ENCODE results near the gene NCOA7. TPM values are rescaled to one million over a fixed set of nuclear protein-coding genes. Genes with fewer than 3 reads are reported as not detected.

NCOA7 gene
- total and polyA plus RNA-seq, 9 of the 15 experiments (the other 6 are each of a cell fraction or from before 2014, with no cell fraction given): 5.8 to 14.6 (median 9.3) TPM

DNA sequence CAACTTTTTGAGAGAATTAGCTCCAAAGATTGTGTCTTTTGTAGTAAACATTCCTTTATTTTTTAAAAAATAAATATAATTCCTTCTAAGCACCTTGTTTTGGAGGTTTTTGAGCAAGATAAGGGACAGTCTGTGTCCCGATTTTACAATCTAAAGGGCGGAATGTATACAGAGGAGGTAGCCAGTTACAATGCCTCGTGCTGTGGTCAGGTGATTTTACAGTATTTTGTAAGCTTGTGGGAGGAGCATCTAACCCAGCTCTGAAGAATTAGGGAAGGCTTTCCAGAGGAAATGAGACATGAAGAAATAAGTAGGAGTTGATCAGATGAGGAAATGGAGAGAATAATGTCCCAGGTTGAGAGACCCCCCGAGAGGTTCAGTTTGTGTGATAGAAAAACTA lies 167.1 kb downstream of the NCOA7 start:
- peaks cover 33 to 38% of the 10 kb centered on the region in 2 experiments for H3K4me1 ChIP-seq (replicated peaks in 1 of 2; ENCODE audit: control insufficient read depth in 2 of 2, insufficient read depth in 2 of 2, low read length in 2 of 2)
- no peaks in the 10 kb centered on the region for H3K9me1 ChIP-seq (ENCODE audit: control insufficient read depth, insufficient read depth, low read length)
- H3K27ac ChIP-seq (ENCODE audit: extremely low read depth, low read depth, low read length): peak overlapping the region; percentile 89
- no peaks in the 10 kb centered on the region for H3K27me3 ChIP-seq (ENCODE audit: control insufficient read depth in 2 of 2, insufficient read depth in 2 of 2, low read length in 2 of 2)
- H3K9ac ChIP-seq (ENCODE audit: insufficient read depth in 1 of 2, low read depth in 2 of 2, low read length in 2 of 2): peak overlapping the region in 1 of 2 experiments; percentile 86; a peak in 2 of 4 replicates
- in situ Hi-C loops (cut with MboI): loop anchor here (5.0 kb wide), 1 partner anchor 101 kb away; no protein-coding TSS in a partner anchor
- CTCF ChIA-PET (ENCODE audit: low intra/inter-chr PET ratio): interaction anchor here (1.9 kb wide), 2 partner anchors 51 to 69 kb away, joined by 7 to 8 read pairs; no protein-coding TSS in a partner anchor
- DNase-seq (ENCODE audit: extremely low read depth in 1 of 4, low spot score in 3 of 4) (peak in 3 of 4 experiments; percentile 37 to 68 (median 43)), FAIRE-seq (peak; percentile 69), ATAC-seq (peak; percentile 51)
- intact Hi-C loops (cut with micrococcal nuclease): loop anchor here (1.0 to 5.0 kb wide), 4 partner anchors 16 to 651 kb away; no protein-coding TSS in a partner anchor
- no peaks in the 10 kb centered on the region for H3K9me3 ChIP-seq (replicated peaks; ENCODE audit: control insufficient read depth, insufficient read depth, low read depth, low read length)
- TSS peak; percentile 68 for BruUV-seq (replicated peaks)
- peak overlapping the region; percentile 96 for H2AFZ ChIP-seq (ENCODE audit: low read depth, low read length)
- POLR2A ChIA-PET: interaction anchor here (0.6 to 2.7 kb wide), 10 partner anchors 9 to 203 kb away, joined by 3 to 26 read pairs (median 4); partner anchors contain the start of gene TRMT11
- no peaks in the 10 kb centered on the region for H4K20me1 ChIP-seq (replicated peaks; ENCODE audit: control insufficient read depth, insufficient read depth, low read length)
- WGBS (ENCODE audit: insufficient coverage, low coverage, missing lambda C conversion rate): 12% methylated on average over 4 of the region's 4 CpGs
- H3K79me2 ChIP-seq (ENCODE audit: control insufficient read depth, insufficient read depth, low read length): peaks cover 38% of the 10 kb centered on the region
- H3K4me3 ChIP-seq: peak overlapping the region; percentile 86
- H3K4me2 ChIP-seq (ENCODE audit: insufficient read depth, low read length): peak overlapping the region; percentile 88
- peaks cover 3% of the 10 kb centered on the region; the same call in 2 of the 3 replicates for H3K36me3 ChIP-seq (ENCODE audit: control insufficient read depth, insufficient read depth, low read length)
- TF ChIP-seq DPF2 (IDR thresholded peaks at IDR 0.05): 0 out of 2 replicates have a peak, but pooled peaks have one; percentile 28
- no peak for TF ChIP-seq TCF7L2 (IDR thresholded peaks at IDR 0.05; ENCODE audit: low read depth, low read length)
- TF ChIP-seq FOXK2 (conservative IDR thresholded peaks at IDR 0.05 in 1 of 2, IDR thresholded peaks at IDR 0.05 in 1 of 2; ENCODE audit: low read depth in 2 of 2): peak; percentile 70; a peak in 3 of 4 replicates
- no peak for TF ChIP-seq ZNF586 (CRISPR knock-in tag; conservative IDR thresholded peaks at IDR 0.05)
- TF ChIP-seq ZFP1 (CRISPR knock-in tag; IDR thresholded peaks at IDR 0.05): no peak
- no peak for TF ChIP-seq ZNF384 (IDR thresholded peaks at IDR 0.05; ENCODE audit: low read depth, low read length)
- TF ChIP-seq GTF2A2 (tag; IDR thresholded peaks at IDR 0.05): no peak
- TF ChIP-seq, protein P1, sequence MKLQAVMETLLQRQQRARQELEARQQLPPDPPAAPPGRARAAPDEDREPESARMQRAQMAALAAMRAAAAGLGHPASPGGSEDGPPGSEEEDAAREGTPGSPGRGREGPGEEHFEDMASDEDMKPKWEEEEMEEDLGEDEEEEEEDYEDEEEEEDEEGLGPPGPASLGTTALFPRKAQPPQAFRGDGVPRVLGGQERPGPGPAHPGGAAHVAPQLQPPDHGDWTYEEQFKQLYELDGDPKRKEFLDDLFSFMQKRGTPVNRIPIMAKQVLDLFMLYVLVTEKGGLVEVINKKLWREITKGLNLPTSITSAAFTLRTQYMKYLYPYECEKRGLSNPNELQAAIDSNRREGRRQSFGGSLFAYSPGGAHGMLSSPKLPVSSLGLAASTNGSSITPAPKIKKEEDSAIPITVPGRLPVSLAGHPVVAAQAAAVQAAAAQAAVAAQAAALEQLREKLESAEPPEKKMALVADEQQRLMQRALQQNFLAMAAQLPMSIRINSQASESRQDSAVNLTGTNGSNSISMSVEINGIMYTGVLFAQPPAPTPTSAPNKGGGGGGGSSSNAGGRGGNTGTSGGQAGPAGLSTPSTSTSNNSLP (IDR thresholded peaks at IDR 0.05; ENCODE audit: borderline replicate concordance, low read depth, low read length): no peak
- peak; percentile 68; the same call in 1 of the 2 replicates for TF ChIP-seq MYC (IDR thresholded peaks at IDR 0.05; ENCODE audit: low read depth, low read length)
- no peak for TF ChIP-seq MYC (CRISPR knock-in tag; IDR thresholded peaks at IDR 0.05; ENCODE audit: borderline replicate concordance, low read depth)
- TF ChIP-seq, protein P2, sequence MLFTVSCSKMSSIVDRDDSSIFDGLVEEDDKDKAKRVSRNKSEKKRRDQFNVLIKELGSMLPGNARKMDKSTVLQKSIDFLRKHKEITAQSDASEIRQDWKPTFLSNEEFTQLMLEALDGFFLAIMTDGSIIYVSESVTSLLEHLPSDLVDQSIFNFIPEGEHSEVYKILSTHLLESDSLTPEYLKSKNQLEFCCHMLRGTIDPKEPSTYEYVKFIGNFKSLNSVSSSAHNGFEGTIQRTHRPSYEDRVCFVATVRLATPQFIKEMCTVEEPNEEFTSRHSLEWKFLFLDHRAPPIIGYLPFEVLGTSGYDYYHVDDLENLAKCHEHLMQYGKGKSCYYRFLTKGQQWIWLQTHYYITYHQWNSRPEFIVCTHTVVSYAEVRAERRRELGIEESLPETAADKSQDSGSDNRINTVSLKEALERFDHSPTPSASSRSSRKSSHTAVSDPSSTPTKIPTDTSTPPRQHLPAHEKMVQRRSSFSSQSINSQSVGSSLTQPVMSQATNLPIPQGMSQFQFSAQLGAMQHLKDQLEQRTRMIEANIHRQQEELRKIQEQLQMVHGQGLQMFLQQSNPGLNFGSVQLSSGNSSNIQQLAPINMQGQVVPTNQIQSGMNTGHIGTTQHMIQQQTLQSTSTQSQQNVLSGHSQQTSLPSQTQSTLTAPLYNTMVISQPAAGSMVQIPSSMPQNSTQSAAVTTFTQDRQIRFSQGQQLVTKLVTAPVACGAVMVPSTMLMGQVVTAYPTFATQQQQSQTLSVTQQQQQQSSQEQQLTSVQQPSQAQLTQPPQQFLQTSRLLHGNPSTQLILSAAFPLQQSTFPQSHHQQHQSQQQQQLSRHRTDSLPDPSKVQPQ (CRISPR knock-in tag; IDR thresholded peaks at IDR 0.05; ENCODE audit: borderline replicate concordance): no peak
- TF ChIP-seq SPI1 (IDR thresholded peaks at IDR 0.05; ENCODE audit: borderline replicate concordance, low read depth, low read length): peak; percentile 0; the same call in 1 of the 2 replicates
- TF ChIP-seq ZNF239 (CRISPR knock-in tag; IDR thresholded peaks at IDR 0.05): no peak
- TF ChIP-seq RCOR1 (IDR thresholded peaks at IDR 0.05; ENCODE audit: borderline replicate concordance in 1 of 2, low read depth in 2 of 2, low read length in 2 of 2): peak in 1 of 2 experiments; percentile 70; a peak in 1 of 4 replicates
- no peak for TF ChIP-seq ZNF75A (CRISPR knock-in tag; IDR thresholded peaks at IDR 0.05)
- TF ChIP-seq BHLHE40 (IDR thresholded peaks at IDR 0.05; ENCODE audit: low read length): peak; percentile 66
- no peak for TF ChIP-seq TFAP4 (CRISPR knock-in tag; IDR thresholded peaks at IDR 0.05; ENCODE audit: borderline replicate concordance)
- no peak for TF ChIP-seq BMI1 (IDR thresholded peaks at IDR 0.05; ENCODE audit: low read length)
